Neuron (in vitro differentiated cells): ENCODE measurements around the gene TJP3.

Experiments used
- H2AFZ ChIP-seq: one replicate; pipeline ENCODE4 v1.6.1; 2013; ENCODE audit warnings: low read depth, mild to moderate bottlenecking, inconsistent platforms, low read length, moderate library complexity
- H3K27me3 ChIP-seq: one replicate; pipeline ENCODE4 v1.6.1; 2013; ENCODE audit warnings: low read length; ENCODE audit not compliant: insufficient read depth
- H3K36me3 ChIP-seq: one replicate; pipeline ENCODE4 v1.6.1; 2013; ENCODE audit warnings: low read length; ENCODE audit not compliant: insufficient read depth
- H3K4me1 ChIP-seq: one replicate; pipeline ENCODE4 v1.6.1; 2013; ENCODE audit warnings: low read length; ENCODE audit not compliant: insufficient read depth
- H3K4me3 ChIP-seq: 2 replicates; pipeline ENCODE4 v1.5.1; 2013; ENCODE audit warnings: mild to moderate bottlenecking, low read length, moderate library complexity
- H3K9me3 ChIP-seq: one replicate; pipeline ENCODE4 v1.6.1; 2013; ENCODE audit warnings: low read length

The TJP3 gene

GRCh38 chr19:3722443-3723109, 14.4 kb downstream of the TJP3 start:
- no peaks in the 10 kb centered on the region for H3K9me3 ChIP-seq
- H3K36me3 ChIP-seq, result no peaks in the 10 kb centered on the region
- H3K4me3 ChIP-seq, result no peak overlapping the region

GRCh38 chr19:3723110-3723488, 14.9 kb downstream of the TJP3 start:
- H3K9me3 ChIP-seq, result no peaks in the 10 kb centered on the region
- H3K4me3 ChIP-seq, result no peak overlapping the region
- H3K36me3 ChIP-seq, result no peaks in the 10 kb centered on the region
- H3K27me3 ChIP-seq, result peaks cover 18% of the 10 kb centered on the region
- no peak overlapping the region for H2AFZ ChIP-seq
- no peaks in the 10 kb centered on the region for H3K4me1 ChIP-seq

More at GRCh38 chr19:3722443-3723109, 14.4 kb downstream of the TJP3 start:
- Histone ChIP-seq H2AFZ (no peak overlapping the region), H3K27me3 (peaks cover 18% of the 10 kb centered on the region), H3K4me1 (no peaks in the 10 kb centered on the region)

- Histone ChIP-seq H3K4me1 (no peaks in the 10 kb centered on the region), H3K4me3 (no peak overlapping the region), H2AFZ (no peak overlapping the region), H3K9me3 (no peaks in the 10 kb centered on the region), H3K36me3 (no peaks in the 10 kb centered on the region), H3K27me3 (peaks cover 18% of the 10 kb centered on the region)
These were observed 15.7 kb downstream of the TJP3 start for GRCh38 chr19:3723883-3724282.

- Histone ChIP-seq H3K4me1 (no peaks in the 10 kb centered on the region), H3K9me3 (no peaks in the 10 kb centered on the region), H3K27me3 (peaks cover 18% of the 10 kb centered on the region), H2AFZ (no peak overlapping the region), H3K4me3 (no peak overlapping the region), H3K36me3 (no peaks in the 10 kb centered on the region)
These were observed 16.9 kb downstream of the TJP3 start for GRCh38 chr19:3725121-3725520.

GRCh38 chr19:3725640-3726310, 17.6 kb downstream of the TJP3 start:
- no peaks in the 10 kb centered on the region for H3K4me1 ChIP-seq
- H3K27me3 ChIP-seq, result peaks cover 18% of the 10 kb centered on the region
- H2AFZ ChIP-seq, result no peak overlapping the region
- no peaks in the 10 kb centered on the region for H3K9me3 ChIP-seq
- H3K36me3 ChIP-seq, result no peaks in the 10 kb centered on the region
- no peak overlapping the region for H3K4me3 ChIP-seq

GRCh38 chr19:3730457-3730958, 22.3 kb downstream of the TJP3 start:
- no peak overlapping the region for H2AFZ ChIP-seq
- no peak overlapping the region for H3K4me3 ChIP-seq
- H3K9me3 ChIP-seq, result no peaks in the 10 kb centered on the region
- H3K27me3 ChIP-seq, result no peaks in the 10 kb centered on the region
- no peaks in the 10 kb centered on the region for H3K36me3 ChIP-seq
- H3K4me1 ChIP-seq, result no peaks in the 10 kb centered on the region

- no peak overlapping the region for H3K4me3 ChIP-seq
- peaks cover 4% of the 10 kb centered on the region for H3K27me3 ChIP-seq
- H3K36me3 ChIP-seq, result no peaks in the 10 kb centered on the region
- H3K4me1 ChIP-seq, result no peaks in the 10 kb centered on the region
- no peak overlapping the region for H2AFZ ChIP-seq
- no peaks in the 10 kb centered on the region for H3K9me3 ChIP-seq
These were observed 23.9 kb downstream of the TJP3 start for GRCh38 chr19:3732108-3732507.

- Histone ChIP-seq H3K4me3 (no peak overlapping the region), H3K27me3 (peaks cover 4% of the 10 kb centered on the region), H2AFZ (no peak overlapping the region), H3K36me3 (no peaks in the 10 kb centered on the region), H3K4me1 (no peaks in the 10 kb centered on the region), H3K9me3 (no peaks in the 10 kb centered on the region)
These were observed 25.5 kb downstream of the TJP3 start for GRCh38 chr19:3733549-3734309.

GRCh38 chr19:3734310-3734600, 26.1 kb downstream of the TJP3 start:
- H3K27me3 ChIP-seq, result peaks cover 4% of the 10 kb centered on the region
- H3K4me3 ChIP-seq, result no peak overlapping the region
- no peaks in the 10 kb centered on the region for H3K4me1 ChIP-seq
- H3K36me3 ChIP-seq, result no peaks in the 10 kb centered on the region
- H3K9me3 ChIP-seq, result no peaks in the 10 kb centered on the region
- no peak overlapping the region for H2AFZ ChIP-seq

GRCh38 chr19:3736106-3736724, 28.0 kb downstream of the TJP3 start:
- no peaks in the 10 kb centered on the region for H3K9me3 ChIP-seq
- H3K36me3 ChIP-seq, result no peaks in the 10 kb centered on the region
- peaks cover 4% of the 10 kb centered on the region for H3K27me3 ChIP-seq
- no peak overlapping the region for H3K4me3 ChIP-seq
- H3K4me1 ChIP-seq, result no peaks in the 10 kb centered on the region
- H2AFZ ChIP-seq, result no peak overlapping the region

- Histone ChIP-seq H3K27me3 (peaks cover 4% of the 10 kb centered on the region), H3K4me3 (no peak overlapping the region), H3K9me3 (no peaks in the 10 kb centered on the region), H2AFZ (no peak overlapping the region), H3K4me1 (no peaks in the 10 kb centered on the region), H3K36me3 (no peaks in the 10 kb centered on the region)
These were observed 29.5 kb downstream of the TJP3 start for GRCh38 chr19:3737487-3738205.

GRCh38 chr19:3738477-3739220, 30.5 kb downstream of the TJP3 start:
- Histone ChIP-seq H3K9me3 (no peaks in the 10 kb centered on the region), H3K4me1 (no peaks in the 10 kb centered on the region), H3K36me3 (no peaks in the 10 kb centered on the region), H3K27me3 (peaks cover 4% of the 10 kb centered on the region), H3K4me3 (no peak overlapping the region), H2AFZ (no peak overlapping the region)
